H1 (cell line): Measurements from ENCODE around the gene ZNF281. TPM values are rescaled to one million over a fixed set of nuclear protein-coding genes. Genes with fewer than 3 reads are reported as not detected.

Experiments
- CBX8 ChIP-seq: fragments of 300-800, 300-1000 bp; sonication (generic); IDR thresholded peaks from 2 replicates; pipeline ENCODE4 v1.7.1; 2016; ENCODE audit warnings: low read depth, low read length, borderline replicate concordance
- EGR1 ChIP-seq: IDR thresholded peaks from 2 replicates; pipeline ENCODE4 v1.6.1; 2011; ENCODE audit warnings: low read depth, low read length, borderline replicate concordance
- JUND ChIP-seq: IDR thresholded peaks from 2 replicates; pipeline ENCODE4 v1.6.1; 2011; ENCODE audit warnings: mild to moderate bottlenecking, improper control_type of control experiment, low read length
- NANOG ChIP-seq: IDR thresholded peaks from 2 replicates; pipeline ENCODE4 v1.6.1; 2011; ENCODE audit warnings: low read length, low read depth, mild to moderate bottlenecking, inconsistent platforms; ENCODE audit not compliant: insufficient read depth, poor library complexity, severe bottlenecking
- SUZ12 ChIP-seq: fragments of 200-600 bp; sonication (generic); IDR thresholded peaks from 2 replicates; pipeline ENCODE4 v1.6.1; 2012; ENCODE audit warnings: mild to moderate bottlenecking, inconsistent platforms, low read length, moderate library complexity, mixed read lengths
- ZNF274 ChIP-seq: IDR thresholded peaks from 2 replicates; pipeline ENCODE4 v1.7.0; 2012; ENCODE audit warnings: low read length, borderline replicate concordance; ENCODE audit errors: extremely low read depth
- polyA plus RNA-seq, 7 experiments: library from polyadenylated mRNA; depleted of rRNA in 3 of 7; stranded (reverse) in 5 of 7; unstranded in 2 of 7; fragments of >200 nt in 5 of 7; fragments of 200-250 nt in 2 of 7; gene quantifications; 1 replicate in 5 of 7; 2 replicates in 1 of 7; 4 replicates in 1 of 7; pipeline versions ENCODE4 v1.2.1 to v1.2.3, GENCODE V29; 2011 to 2013; ENCODE audit warnings: missing spikeins in 2 of 7, mixed read lengths in 2 of 7
- total RNA-seq: library from RNA; stranded (reverse); fragmentation: NEBNext Ultra II Directional; extraction: Animal tissue kit (Norgen Biotek cat#: 25700); gene quantifications from 2 replicates; pipeline ENCODE4 v1.2.1, GENCODE V29; 2021
- TF ChIP-seq, protein P1 (sequence below): fragments of 300-600 bp; sonication (generic); IDR thresholded peaks from 2 replicates; pipeline ENCODE4 v1.7.1; 2012; ENCODE audit warnings: low read length, moderate library complexity, mild to moderate bottlenecking, inconsistent platforms; ENCODE audit not compliant: insufficient replicate concordance
- TF ChIP-seq, protein P2 (sequence below): IDR thresholded peaks from 2 replicates; pipeline ENCODE4 v1.6.1; 2012; ENCODE audit warnings: inconsistent platforms

Gene ZNF281
- total and polyA plus RNA-seq, 2 of the 8 experiments (the other 6 are each of a cell fraction or from before 2014, with no cell fraction given), result 19.5 to 61.4 TPM

GRCh38 chr1:200458780-200459179 lies 48.9 kb upstream of the ZNF281 start (continued):
- TF ChIP-seq, protein P1, sequence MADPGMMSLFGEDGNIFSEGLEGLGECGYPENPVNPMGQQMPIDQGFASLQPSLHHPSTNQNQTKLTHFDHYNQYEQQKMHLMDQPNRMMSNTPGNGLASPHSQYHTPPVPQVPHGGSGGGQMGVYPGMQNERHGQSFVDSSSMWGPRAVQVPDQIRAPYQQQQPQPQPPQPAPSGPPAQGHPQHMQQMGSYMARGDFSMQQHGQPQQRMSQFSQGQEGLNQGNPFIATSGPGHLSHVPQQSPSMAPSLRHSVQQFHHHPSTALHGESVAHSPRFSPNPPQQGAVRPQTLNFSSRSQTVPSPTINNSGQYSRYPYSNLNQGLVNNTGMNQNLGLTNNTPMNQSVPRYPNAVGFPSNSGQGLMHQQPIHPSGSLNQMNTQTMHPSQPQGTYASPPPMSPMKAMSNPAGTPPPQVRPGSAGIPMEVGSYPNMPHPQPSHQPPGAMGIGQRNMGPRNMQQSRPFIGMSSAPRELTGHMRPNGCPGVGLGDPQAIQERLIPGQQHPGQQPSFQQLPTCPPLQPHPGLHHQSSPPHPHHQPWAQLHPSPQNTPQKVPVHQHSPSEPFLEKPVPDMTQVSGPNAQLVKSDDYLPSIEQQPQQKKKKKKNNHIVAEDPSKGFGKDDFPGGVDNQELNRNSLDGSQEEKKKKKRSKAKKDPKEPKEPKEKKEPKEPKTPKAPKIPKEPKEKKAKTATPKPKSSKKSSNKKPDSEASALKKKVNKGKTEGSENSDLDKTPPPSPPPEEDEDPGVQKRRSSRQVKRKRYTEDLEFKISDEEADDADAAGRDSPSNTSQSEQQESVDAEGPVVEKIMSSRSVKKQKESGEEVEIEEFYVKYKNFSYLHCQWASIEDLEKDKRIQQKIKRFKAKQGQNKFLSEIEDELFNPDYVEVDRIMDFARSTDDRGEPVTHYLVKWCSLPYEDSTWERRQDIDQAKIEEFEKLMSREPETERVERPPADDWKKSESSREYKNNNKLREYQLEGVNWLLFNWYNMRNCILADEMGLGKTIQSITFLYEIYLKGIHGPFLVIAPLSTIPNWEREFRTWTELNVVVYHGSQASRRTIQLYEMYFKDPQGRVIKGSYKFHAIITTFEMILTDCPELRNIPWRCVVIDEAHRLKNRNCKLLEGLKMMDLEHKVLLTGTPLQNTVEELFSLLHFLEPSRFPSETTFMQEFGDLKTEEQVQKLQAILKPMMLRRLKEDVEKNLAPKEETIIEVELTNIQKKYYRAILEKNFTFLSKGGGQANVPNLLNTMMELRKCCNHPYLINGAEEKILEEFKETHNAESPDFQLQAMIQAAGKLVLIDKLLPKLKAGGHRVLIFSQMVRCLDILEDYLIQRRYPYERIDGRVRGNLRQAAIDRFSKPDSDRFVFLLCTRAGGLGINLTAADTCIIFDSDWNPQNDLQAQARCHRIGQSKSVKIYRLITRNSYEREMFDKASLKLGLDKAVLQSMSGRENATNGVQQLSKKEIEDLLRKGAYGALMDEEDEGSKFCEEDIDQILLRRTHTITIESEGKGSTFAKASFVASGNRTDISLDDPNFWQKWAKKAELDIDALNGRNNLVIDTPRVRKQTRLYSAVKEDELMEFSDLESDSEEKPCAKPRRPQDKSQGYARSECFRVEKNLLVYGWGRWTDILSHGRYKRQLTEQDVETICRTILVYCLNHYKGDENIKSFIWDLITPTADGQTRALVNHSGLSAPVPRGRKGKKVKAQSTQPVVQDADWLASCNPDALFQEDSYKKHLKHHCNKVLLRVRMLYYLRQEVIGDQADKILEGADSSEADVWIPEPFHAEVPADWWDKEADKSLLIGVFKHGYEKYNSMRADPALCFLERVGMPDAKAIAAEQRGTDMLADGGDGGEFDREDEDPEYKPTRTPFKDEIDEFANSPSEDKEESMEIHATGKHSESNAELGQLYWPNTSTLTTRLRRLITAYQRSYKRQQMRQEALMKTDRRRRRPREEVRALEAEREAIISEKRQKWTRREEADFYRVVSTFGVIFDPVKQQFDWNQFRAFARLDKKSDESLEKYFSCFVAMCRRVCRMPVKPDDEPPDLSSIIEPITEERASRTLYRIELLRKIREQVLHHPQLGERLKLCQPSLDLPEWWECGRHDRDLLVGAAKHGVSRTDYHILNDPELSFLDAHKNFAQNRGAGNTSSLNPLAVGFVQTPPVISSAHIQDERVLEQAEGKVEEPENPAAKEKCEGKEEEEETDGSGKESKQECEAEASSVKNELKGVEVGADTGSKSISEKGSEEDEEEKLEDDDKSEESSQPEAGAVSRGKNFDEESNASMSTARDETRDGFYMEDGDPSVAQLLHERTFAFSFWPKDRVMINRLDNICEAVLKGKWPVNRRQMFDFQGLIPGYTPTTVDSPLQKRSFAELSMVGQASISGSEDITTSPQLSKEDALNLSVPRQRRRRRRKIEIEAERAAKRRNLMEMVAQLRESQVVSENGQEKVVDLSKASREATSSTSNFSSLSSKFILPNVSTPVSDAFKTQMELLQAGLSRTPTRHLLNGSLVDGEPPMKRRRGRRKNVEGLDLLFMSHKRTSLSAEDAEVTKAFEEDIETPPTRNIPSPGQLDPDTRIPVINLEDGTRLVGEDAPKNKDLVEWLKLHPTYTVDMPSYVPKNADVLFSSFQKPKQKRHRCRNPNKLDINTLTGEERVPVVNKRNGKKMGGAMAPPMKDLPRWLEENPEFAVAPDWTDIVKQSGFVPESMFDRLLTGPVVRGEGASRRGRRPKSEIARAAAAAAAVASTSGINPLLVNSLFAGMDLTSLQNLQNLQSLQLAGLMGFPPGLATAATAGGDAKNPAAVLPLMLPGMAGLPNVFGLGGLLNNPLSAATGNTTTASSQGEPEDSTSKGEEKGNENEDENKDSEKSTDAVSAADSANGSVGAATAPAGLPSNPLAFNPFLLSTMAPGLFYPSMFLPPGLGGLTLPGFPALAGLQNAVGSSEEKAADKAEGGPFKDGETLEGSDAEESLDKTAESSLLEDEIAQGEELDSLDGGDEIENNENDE, result no peak
- TF ChIP-seq SUZ12, result no peak
- no peak for TF ChIP-seq CBX8
- TF ChIP-seq EGR1, result no peak
- no peak for TF ChIP-seq NANOG
- TF ChIP-seq ZNF274, result no peak
- TF ChIP-seq JUND, result no peak
- TF ChIP-seq, protein P2, sequence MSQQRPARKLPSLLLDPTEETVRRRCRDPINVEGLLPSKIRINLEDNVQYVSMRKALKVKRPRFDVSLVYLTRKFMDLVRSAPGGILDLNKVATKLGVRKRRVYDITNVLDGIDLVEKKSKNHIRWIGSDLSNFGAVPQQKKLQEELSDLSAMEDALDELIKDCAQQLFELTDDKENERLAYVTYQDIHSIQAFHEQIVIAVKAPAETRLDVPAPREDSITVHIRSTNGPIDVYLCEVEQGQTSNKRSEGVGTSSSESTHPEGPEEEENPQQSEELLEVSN, result no peak
